Nephron progenitor cell (in vitro differentiated cells): ENCODE measurements around the gene HIRIP3.
A peak's percentile ranks its signal among the peaks of the same experiment; 100 is the strongest.
"Not testable (repeated sequence)": the region's sequence is repeated elsewhere in the genome, so short reads cannot be mapped to it uniquely, and the experiment has no call there.

ENCODE experiments used
- DNase-seq: peaks from one replicate; pipeline ENCODE4 v3.0.0; 2021
- H3K27ac Mint-ChIP-seq: 2 replicates; pipeline ENCODE4 v1.8.0; 2021; ENCODE audit warnings: mild to moderate bottlenecking, moderate library complexity, mixed read lengths
- H3K27me3 Mint-ChIP-seq: 2 replicates; pipeline ENCODE4 v1.8.0; 2021; ENCODE audit warnings: mild to moderate bottlenecking, low read depth, mixed read lengths; ENCODE audit not compliant: poor library complexity
- H3K36me3 Mint-ChIP-seq: 2 replicates; pipeline ENCODE4 v1.8.0; 2021; ENCODE audit warnings: low read depth, mixed read lengths
- H3K4me1 Mint-ChIP-seq: 2 replicates; pipeline ENCODE4 v1.8.0; 2021; ENCODE audit warnings: mixed read lengths
- H3K4me3 Mint-ChIP-seq: 2 replicates; pipeline ENCODE4 v1.8.0; 2021; ENCODE audit warnings: mild to moderate bottlenecking, moderate library complexity, mixed read lengths
- H3K9me3 Mint-ChIP-seq: 2 replicates; pipeline ENCODE4 v1.8.0; 2021; ENCODE audit warnings: mild to moderate bottlenecking, moderate library complexity, mixed read lengths
- TF ChIP-seq, protein P1 (sequence below): fragments of 200-600 bp; sonication (generic); IDR thresholded peaks from 2 replicates; pipeline ENCODE4 v1.5.0; 2021; ENCODE audit warnings: antibody characterized with exemption

Gene HIRIP3

DNA sequence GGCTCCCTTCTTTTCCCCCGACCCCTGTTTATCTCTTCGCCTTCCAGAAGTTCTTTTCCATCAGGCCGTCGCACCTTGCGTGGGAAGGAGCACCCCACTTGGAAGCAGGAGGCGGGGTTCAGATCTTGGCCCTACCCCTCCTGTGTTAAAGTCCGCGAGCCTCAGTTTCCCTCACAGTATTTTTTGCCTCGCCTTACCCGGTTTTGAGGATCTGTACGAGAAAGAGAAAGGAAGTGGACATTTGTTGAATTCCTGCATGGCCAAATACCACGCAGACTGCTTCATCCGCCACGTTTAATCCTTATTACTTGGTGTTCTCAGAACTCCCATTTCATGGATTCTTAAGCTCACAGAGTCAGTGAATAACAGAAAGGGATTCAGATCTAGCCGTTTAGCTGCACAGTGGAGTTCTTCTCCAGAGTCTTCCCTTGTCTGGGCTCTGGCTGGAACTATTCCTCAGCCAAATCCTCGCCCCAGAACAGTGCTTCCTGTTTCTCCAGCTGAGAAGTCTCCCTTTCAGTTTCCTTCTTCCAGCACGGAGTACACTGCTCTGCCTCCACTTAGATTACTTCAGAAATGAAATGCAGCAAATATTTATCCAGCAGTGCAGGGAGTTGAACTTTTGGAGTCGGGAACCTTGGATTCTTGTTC is 32.9 kb downstream of the HIRIP3 start:
- Mint-ChIP-seq H3K4me1 (peaks cover 18% of the 10 kb centered on the region), H3K36me3 (peaks cover 17% of the 10 kb centered on the region), H3K4me3 (peak overlapping the region; percentile 90), H3K27ac (no peak overlapping the region), H3K27me3 (no peaks in the 10 kb centered on the region), H3K9me3 (no peaks in the 10 kb centered on the region)
- DNase-seq, result no peak
- TF ChIP-seq, protein P1, sequence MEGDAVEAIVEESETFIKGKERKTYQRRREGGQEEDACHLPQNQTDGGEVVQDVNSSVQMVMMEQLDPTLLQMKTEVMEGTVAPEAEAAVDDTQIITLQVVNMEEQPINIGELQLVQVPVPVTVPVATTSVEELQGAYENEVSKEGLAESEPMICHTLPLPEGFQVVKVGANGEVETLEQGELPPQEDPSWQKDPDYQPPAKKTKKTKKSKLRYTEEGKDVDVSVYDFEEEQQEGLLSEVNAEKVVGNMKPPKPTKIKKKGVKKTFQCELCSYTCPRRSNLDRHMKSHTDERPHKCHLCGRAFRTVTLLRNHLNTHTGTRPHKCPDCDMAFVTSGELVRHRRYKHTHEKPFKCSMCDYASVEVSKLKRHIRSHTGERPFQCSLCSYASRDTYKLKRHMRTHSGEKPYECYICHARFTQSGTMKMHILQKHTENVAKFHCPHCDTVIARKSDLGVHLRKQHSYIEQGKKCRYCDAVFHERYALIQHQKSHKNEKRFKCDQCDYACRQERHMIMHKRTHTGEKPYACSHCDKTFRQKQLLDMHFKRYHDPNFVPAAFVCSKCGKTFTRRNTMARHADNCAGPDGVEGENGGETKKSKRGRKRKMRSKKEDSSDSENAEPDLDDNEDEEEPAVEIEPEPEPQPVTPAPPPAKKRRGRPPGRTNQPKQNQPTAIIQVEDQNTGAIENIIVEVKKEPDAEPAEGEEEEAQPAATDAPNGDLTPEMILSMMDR, result no peak

GRCh38 chr16:29961479-29962343 is 33.7 kb downstream of the HIRIP3 start, which contains the start of gene TMEM219:
Gene TMEM219 (plus strand): TSS chr16:29962079. CDS start chr16:29963144, 1,065 bp downstream.
- peaks cover 17% of the 10 kb centered on the region for H3K36me3 Mint-ChIP-seq
- DNase-seq, result peak; percentile 93
- no peaks in the 10 kb centered on the region for H3K27me3 Mint-ChIP-seq
- no peaks in the 10 kb centered on the region for H3K9me3 Mint-ChIP-seq
- TF ChIP-seq, protein P1, result peak; percentile 18
- H3K4me1 Mint-ChIP-seq, result peaks cover 18% of the 10 kb centered on the region
- peak within 1 kb of the TSS; percentile 90 for H3K4me3 Mint-ChIP-seq
- H3K27ac Mint-ChIP-seq, result peak within 1 kb of the TSS; percentile 53

DNA sequence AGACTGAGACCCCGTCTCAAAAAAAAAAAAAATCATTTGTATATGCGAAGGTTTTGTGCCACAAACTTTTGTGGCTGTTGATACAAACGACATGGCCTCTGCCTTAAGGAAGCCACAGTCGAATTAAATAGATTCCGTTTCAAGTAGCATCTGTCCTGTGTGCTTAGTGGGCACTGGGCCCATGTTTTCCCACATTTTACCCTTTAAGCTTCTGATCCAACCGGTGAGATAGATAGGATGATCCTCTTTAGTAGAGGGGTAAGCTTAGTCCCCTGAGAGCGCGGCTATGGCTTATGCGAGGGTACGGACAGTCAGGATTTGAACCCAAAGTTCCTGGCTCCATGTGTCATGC is 34.3 kb downstream of the HIRIP3 start:
- Mint-ChIP-seq H3K36me3 (peaks cover 14% of the 10 kb centered on the region), H3K4me1 (peaks cover 18% of the 10 kb centered on the region), H3K9me3 (no peaks in the 10 kb centered on the region), H3K4me3 (peak overlapping the region; percentile 90), H3K27me3 (no peaks in the 10 kb centered on the region), H3K27ac (no peak overlapping the region)
- TF ChIP-seq, protein P1, result no peak
- DNase-seq, result no peak

- Mint-ChIP-seq H3K4me3 (peak overlapping the region; percentile 45), H3K4me1 (peaks cover 18% of the 10 kb centered on the region)
- H3K27me3 Mint-ChIP-seq, H3K27ac Mint-ChIP-seq, H3K9me3 Mint-ChIP-seq, DNase-seq, H3K36me3 Mint-ChIP-seq: not testable (repeated sequence)
Observed at GRCh38 chr16:29959821-29960220, 35.6 kb downstream of the HIRIP3 start.

DNA sequence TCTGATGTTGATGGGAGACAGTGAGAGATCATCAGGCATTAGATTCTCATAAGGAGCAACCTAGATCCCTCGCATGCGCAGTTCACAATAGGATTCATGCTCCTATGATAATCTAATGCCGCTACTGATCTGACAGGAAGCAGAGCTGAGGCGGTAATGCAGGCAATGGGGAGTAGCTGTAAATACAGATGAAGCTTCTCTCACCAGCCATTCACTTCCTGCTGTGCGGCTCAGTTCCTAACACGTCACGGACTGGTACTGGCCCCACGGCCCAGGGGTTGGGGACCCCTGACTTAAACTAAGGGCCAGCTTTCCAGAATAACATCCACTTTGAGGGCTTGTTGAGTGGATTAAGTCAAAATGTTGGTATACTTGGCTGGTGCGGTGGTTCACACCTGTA is 36.1 kb downstream of the HIRIP3 start:
- Mint-ChIP-seq H3K9me3 (no peaks in the 10 kb centered on the region), H3K4me1 (peaks cover 18% of the 10 kb centered on the region), H3K27me3 (no peaks in the 10 kb centered on the region), H3K4me3 (no peak overlapping the region), H3K36me3 (peaks cover 5% of the 10 kb centered on the region), H3K27ac (no peak overlapping the region)
- TF ChIP-seq, protein P1, result no peak
- no peak for DNase-seq

DNA sequence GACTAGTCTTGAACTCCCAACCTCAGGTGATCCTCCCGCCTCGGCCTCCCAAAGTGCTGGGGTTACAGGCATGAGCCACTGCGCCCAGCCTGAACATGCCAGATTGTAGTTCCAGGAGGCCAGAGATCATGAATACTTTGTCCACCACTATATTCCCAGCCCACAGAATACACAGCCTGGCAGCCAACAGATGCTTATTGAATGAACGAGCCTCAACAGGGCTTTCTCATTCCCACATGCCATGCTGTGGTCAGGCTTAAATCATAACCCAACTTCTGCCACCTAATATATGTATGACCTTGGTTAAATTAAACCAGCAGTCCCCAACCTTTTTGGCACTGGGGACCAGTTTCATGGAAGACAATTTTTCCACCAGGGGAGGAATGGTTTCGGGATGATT is 36.7 kb downstream of the HIRIP3 start:
- DNase-seq, result no peak
- Mint-ChIP-seq H3K36me3 (peaks cover 5% of the 10 kb centered on the region), H3K27me3 (no peaks in the 10 kb centered on the region), H3K9me3 (no peaks in the 10 kb centered on the region), H3K4me1 (peaks cover 18% of the 10 kb centered on the region), H3K4me3 (no peak overlapping the region), H3K27ac (no peak overlapping the region)
- TF ChIP-seq, protein P1, result no peak
